HAP-1 (cell line): ENCODE measurements around the gene PMCH.
"Not testable (repeated sequence)": the region's sequence is repeated elsewhere in the genome, so short reads cannot be mapped to it uniquely, and the experiment has no call there.

ENCODE experiments used
- DNase-seq, 2 experiments: peaks; one replicate each; pipeline ENCODE4 v3.0.0-alpha.2; 2016 to 2020; ENCODE audit warnings: low spot score in 2 of 2
- H3K27me3 ChIP-seq: fragments of 250-450 bp; sonication (Bioruptor Pico); 2 replicates; pipeline ENCODE4 v1.5.1; 2020; ENCODE audit warnings: low read depth, mild to moderate bottlenecking, moderate library complexity
- H3K36me3 ChIP-seq: fragments of 250-450 bp; sonication (Bioruptor Pico); replicated peaks from 2 replicates; pipeline ENCODE4 v1.5.1; 2020; ENCODE audit warnings: mild to moderate bottlenecking
- H3K4me1 ChIP-seq: fragments of 250-450 bp; sonication (Bioruptor Pico); 2 replicates; pipeline ENCODE4 v1.5.1; 2020; ENCODE audit warnings: mild to moderate bottlenecking
- H3K4me3 ChIP-seq: fragments of 250-450 bp; sonication (Bioruptor Pico); 2 replicates; pipeline ENCODE4 v1.5.1; 2020; ENCODE audit warnings: mild to moderate bottlenecking, moderate library complexity
- H3K9me3 ChIP-seq: fragments of 250-450 bp; sonication (Bioruptor Pico); 2 replicates; pipeline ENCODE4 v1.5.1; 2020; ENCODE audit warnings: mild to moderate bottlenecking, moderate library complexity
- in situ Hi-C: fragments of 300-500 bp; cut with MboI; formaldehyde crosslinking; loops from 3 replicates; pipeline ENCODE4 v1.14.3; 2020; ENCODE audit warnings: low sequenced_read_pairs, inconsistent platforms, mixed read lengths

Gene PMCH

GRCh38 chr12:102174117-102174516 lies 23.5 kb downstream of the PMCH start:
- Histone ChIP-seq H3K27me3 (no peaks in the 10 kb centered on the region), H3K4me1 (no peaks in the 10 kb centered on the region), H3K4me3 (no peak overlapping the region), H3K36me3 (peaks cover 16% of the 10 kb centered on the region), H3K9me3 (no peaks in the 10 kb centered on the region)
- in situ Hi-C loops, result no loop called here
- DNase-seq, result no peak

- no peaks in the 10 kb centered on the region for H3K9me3 ChIP-seq
- no peaks in the 10 kb centered on the region for H3K4me1 ChIP-seq
- H3K4me3 ChIP-seq, result no peak overlapping the region
- no peaks in the 10 kb centered on the region for H3K27me3 ChIP-seq
- peaks cover 13% of the 10 kb centered on the region for H3K36me3 ChIP-seq
- DNase-seq, result no peak
- in situ Hi-C loops, result no loop called here
Measured at GRCh38 chr12:102172436-102172835, 25.2 kb downstream of the PMCH start.

GRCh38 chr12:102171951-102172350 lies 25.7 kb downstream of the PMCH start:
- Histone ChIP-seq H3K4me1 (no peaks in the 10 kb centered on the region; the same call in 1 of the 2 replicates), H3K9me3 (no peaks in the 10 kb centered on the region), H3K36me3 (peaks cover 13% of the 10 kb centered on the region), H3K27me3 (no peaks in the 10 kb centered on the region), H3K4me3 (no peak overlapping the region)
- DNase-seq, result no peak
- in situ Hi-C loops, result no loop called here

GRCh38 chr12:102169922-102170621 lies 27.6 kb downstream of the PMCH start:
- peak in 1 of 2 experiments; percentile 15 for DNase-seq
- Histone ChIP-seq H3K27me3 (no peaks in the 10 kb centered on the region), H3K4me1 (no peaks in the 10 kb centered on the region; the same call in 1 of the 2 replicates), H3K9me3 (no peaks in the 10 kb centered on the region), H3K36me3 (peaks cover 17% of the 10 kb centered on the region), H3K4me3 (no peak overlapping the region)
- in situ Hi-C loops, result no loop called here

- peaks cover 20% of the 10 kb centered on the region for H3K36me3 ChIP-seq
- DNase-seq, result no peak
- no peak overlapping the region for H3K4me3 ChIP-seq
- H3K4me1 ChIP-seq, result peaks cover 6% of the 10 kb centered on the region
- H3K27me3 ChIP-seq, result no peaks in the 10 kb centered on the region
- in situ Hi-C loops, result no loop called here
- H3K9me3 ChIP-seq, result no peaks in the 10 kb centered on the region
Measured at GRCh38 chr12:102167821-102168604, 29.6 kb downstream of the PMCH start.

GRCh38 chr12:102163383-102163782 lies 34.2 kb downstream of the PMCH start:
- DNase-seq, result no peak
- H3K9me3 ChIP-seq, result no peaks in the 10 kb centered on the region
- in situ Hi-C loops, result no loop called here
- peaks cover 7% of the 10 kb centered on the region for H3K4me1 ChIP-seq
- peaks cover 11% of the 10 kb centered on the region for H3K36me3 ChIP-seq
- no peaks in the 10 kb centered on the region for H3K27me3 ChIP-seq
- no peak overlapping the region for H3K4me3 ChIP-seq

- H3K27me3 ChIP-seq, H3K4me1 ChIP-seq, H3K4me3 ChIP-seq, DNase-seq, H3K9me3 ChIP-seq, in situ Hi-C loops: not testable (repeated sequence)
- peaks cover 17% of the 10 kb centered on the region for H3K36me3 ChIP-seq
Measured at GRCh38 chr12:102155206-102155605, 42.4 kb downstream of the PMCH start.

GRCh38 chr12:102147062-102147587 lies 50.5 kb downstream of the PMCH start:
- H3K36me3 ChIP-seq, result peaks cover 16% of the 10 kb centered on the region
- H3K4me3 ChIP-seq, in situ Hi-C loops, H3K9me3 ChIP-seq, H3K4me1 ChIP-seq, DNase-seq, H3K27me3 ChIP-seq: not testable (repeated sequence)
